Astrocyte (in vitro differentiated cells and primary cell): Measurements from ENCODE around the gene CYB5B.

Experiments used
- EZH2 ChIP-seq: IDR thresholded peaks from 2 replicates; pipeline ENCODE4 v1.6.1; 2012; ENCODE audit warnings: mild to moderate bottlenecking, low read length, inconsistent platforms; ENCODE audit not compliant: insufficient read depth
- TF ChIP-seq, protein P1 (sequence below): IDR thresholded peaks from 2 replicates; pipeline ENCODE4 v1.5.1; 2011; ENCODE audit warnings: low read depth, mild to moderate bottlenecking, inconsistent platforms, low read length, moderate library complexity; ENCODE audit not compliant: insufficient read depth

DNA sequence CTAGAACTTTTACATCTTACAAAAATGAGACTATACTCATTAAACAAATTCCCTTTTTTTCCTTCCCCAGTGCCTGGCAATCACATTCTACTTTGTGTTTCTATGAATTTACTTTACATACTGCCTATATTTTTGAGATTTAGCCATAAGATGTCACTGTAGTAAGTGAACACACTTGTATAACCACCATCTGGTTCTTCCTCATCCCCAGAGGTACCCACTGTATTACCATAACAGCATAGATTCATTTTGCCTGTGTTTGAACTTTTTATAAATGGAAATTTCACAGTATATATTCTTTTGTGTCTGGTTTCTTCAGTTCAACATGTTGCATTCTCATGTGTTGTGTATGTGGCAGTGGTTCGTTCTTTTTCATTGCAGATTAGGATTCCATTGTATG, 15.8 kb downstream of the CYB5B start:
- TF ChIP-seq, protein P1, sequence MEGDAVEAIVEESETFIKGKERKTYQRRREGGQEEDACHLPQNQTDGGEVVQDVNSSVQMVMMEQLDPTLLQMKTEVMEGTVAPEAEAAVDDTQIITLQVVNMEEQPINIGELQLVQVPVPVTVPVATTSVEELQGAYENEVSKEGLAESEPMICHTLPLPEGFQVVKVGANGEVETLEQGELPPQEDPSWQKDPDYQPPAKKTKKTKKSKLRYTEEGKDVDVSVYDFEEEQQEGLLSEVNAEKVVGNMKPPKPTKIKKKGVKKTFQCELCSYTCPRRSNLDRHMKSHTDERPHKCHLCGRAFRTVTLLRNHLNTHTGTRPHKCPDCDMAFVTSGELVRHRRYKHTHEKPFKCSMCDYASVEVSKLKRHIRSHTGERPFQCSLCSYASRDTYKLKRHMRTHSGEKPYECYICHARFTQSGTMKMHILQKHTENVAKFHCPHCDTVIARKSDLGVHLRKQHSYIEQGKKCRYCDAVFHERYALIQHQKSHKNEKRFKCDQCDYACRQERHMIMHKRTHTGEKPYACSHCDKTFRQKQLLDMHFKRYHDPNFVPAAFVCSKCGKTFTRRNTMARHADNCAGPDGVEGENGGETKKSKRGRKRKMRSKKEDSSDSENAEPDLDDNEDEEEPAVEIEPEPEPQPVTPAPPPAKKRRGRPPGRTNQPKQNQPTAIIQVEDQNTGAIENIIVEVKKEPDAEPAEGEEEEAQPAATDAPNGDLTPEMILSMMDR = no peak
- TF ChIP-seq EZH2 = no peak
